ENCODE results near the gene ACOT9.

The ACOT9 gene

DNA sequence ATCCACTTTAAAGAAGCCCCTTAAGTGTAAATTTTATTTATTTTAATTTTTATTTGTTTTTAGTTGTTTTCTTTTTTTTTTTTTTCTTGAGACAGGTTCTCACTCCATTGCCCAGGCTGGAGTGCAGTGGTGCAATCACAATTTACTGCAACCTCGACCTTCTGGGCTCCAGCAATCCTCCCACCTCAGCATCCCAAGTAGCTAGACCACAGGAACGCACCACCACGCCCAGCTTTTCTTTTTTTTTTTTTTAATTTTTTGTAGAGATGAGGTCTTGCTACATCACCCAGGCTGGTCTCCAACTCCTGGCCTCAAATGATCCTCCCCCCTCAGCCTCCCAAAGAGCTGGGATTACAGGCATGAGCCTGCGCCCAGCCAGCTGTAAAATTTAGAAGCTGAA lies 45.9 kb upstream of the ACOT9 start:
- Histone ChIP-seq H3K9me3 (ENCODE audit: insufficient read depth, low read depth, low read length) (no peaks in the 10 kb centered on the region), H3K36me3 (ENCODE audit: insufficient read depth, low read length) (no peaks in the 10 kb centered on the region), H3F3A (ENCODE audit: low read depth) (no peaks in the 10 kb centered on the region), H3K4me3 (ENCODE audit: low read length, poor library complexity, severe bottlenecking) (no peak overlapping the region), H3K4me2 (ENCODE audit: low read depth, low read length, poor library complexity, severe bottlenecking) (no peak overlapping the region), H4K20me1 (ENCODE audit: insufficient read depth, low read length, poor library complexity, severe bottlenecking) (no peaks in the 10 kb centered on the region), H3K79me2 (ENCODE audit: insufficient read depth, low read length) (peaks cover 11% of the 10 kb centered on the region), H2AFZ (ENCODE audit: low read length) (no peak overlapping the region), H3K27me3 (ENCODE audit: insufficient read depth, low read length, poor library complexity, severe bottlenecking) (no peaks in the 10 kb centered on the region), H3K9ac (ENCODE audit: low read depth, low read length, poor library complexity, severe bottlenecking) (no peak overlapping the region), H3K9me2 (replicated peaks; ENCODE audit: low read depth, low read length) (no peaks in the 10 kb centered on the region), H3K4me1 (ENCODE audit: insufficient read depth, low read length, poor library complexity, severe bottlenecking) (peaks cover 7% of the 10 kb centered on the region)
- TF ChIP-seq EZH2phosphoT487 (IDR thresholded peaks at IDR 0.05; ENCODE audit: borderline replicate concordance) = no peak
- TF ChIP-seq, protein P1, sequence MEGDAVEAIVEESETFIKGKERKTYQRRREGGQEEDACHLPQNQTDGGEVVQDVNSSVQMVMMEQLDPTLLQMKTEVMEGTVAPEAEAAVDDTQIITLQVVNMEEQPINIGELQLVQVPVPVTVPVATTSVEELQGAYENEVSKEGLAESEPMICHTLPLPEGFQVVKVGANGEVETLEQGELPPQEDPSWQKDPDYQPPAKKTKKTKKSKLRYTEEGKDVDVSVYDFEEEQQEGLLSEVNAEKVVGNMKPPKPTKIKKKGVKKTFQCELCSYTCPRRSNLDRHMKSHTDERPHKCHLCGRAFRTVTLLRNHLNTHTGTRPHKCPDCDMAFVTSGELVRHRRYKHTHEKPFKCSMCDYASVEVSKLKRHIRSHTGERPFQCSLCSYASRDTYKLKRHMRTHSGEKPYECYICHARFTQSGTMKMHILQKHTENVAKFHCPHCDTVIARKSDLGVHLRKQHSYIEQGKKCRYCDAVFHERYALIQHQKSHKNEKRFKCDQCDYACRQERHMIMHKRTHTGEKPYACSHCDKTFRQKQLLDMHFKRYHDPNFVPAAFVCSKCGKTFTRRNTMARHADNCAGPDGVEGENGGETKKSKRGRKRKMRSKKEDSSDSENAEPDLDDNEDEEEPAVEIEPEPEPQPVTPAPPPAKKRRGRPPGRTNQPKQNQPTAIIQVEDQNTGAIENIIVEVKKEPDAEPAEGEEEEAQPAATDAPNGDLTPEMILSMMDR (conservative IDR thresholded peaks at IDR 0.05; ENCODE audit: low read length) = no peak

DNA sequence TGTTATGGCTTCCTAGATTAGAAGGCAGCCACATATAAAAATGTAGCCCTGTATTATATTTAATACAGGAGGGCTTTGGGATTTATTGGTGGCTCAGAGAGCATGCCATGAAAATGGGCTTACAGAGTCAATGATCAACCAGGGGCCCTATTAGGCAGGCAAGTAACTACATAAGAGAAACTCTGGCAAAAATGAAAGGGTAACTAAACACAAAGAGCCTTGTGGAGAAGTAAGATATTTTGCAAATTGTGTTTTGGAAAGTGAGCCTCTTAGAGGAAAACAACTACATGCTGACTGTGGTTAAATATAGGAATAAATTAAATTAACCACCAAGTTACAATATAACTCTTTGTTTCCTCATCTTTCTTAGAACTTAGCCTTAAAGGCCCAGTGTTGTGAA lies 45.4 kb upstream of the ACOT9 start:
- Histone ChIP-seq H3K4me1 (ENCODE audit: insufficient read depth, low read length, poor library complexity, severe bottlenecking) (peaks cover 7% of the 10 kb centered on the region), H3F3A (ENCODE audit: low read depth) (no peaks in the 10 kb centered on the region), H2AFZ (ENCODE audit: low read length) (no peak overlapping the region), H3K4me2 (ENCODE audit: low read depth, low read length, poor library complexity, severe bottlenecking) (no peak overlapping the region), H3K9me3 (ENCODE audit: insufficient read depth, low read depth, low read length) (no peaks in the 10 kb centered on the region), H4K20me1 (ENCODE audit: insufficient read depth, low read length, poor library complexity, severe bottlenecking) (no peaks in the 10 kb centered on the region), H3K9me2 (replicated peaks; ENCODE audit: low read depth, low read length) (no peaks in the 10 kb centered on the region), H3K9ac (ENCODE audit: low read depth, low read length, poor library complexity, severe bottlenecking) (no peak overlapping the region), H3K36me3 (ENCODE audit: insufficient read depth, low read length) (no peaks in the 10 kb centered on the region), H3K27me3 (ENCODE audit: insufficient read depth, low read length, poor library complexity, severe bottlenecking) (no peaks in the 10 kb centered on the region), H3K79me2 (ENCODE audit: insufficient read depth, low read length) (peaks cover 15% of the 10 kb centered on the region), H3K4me3 (ENCODE audit: low read length, poor library complexity, severe bottlenecking) (no peak overlapping the region)
- TF ChIP-seq EZH2phosphoT487 (IDR thresholded peaks at IDR 0.05; ENCODE audit: borderline replicate concordance) = no peak

DNA sequence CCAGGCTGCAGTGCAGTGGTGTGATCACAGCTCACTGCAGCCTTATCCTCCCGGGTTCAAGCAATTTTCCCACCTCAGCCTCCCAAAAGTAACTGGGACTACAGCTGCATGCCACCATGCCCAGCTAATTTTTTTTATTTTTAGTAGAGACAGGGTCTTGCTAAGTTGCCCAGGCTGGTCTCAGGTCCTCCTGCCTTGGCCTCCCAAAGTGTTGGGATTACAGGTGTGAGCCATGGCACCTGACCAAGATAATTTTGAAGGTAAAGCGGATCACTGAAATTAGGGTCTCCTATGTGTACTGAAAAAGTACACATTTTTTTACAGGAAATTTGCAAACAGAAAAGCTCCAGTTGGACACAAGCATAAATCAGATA lies 44.7 kb upstream of the ACOT9 start:
- Histone ChIP-seq H3K4me1 (ENCODE audit: insufficient read depth, low read length, poor library complexity, severe bottlenecking) (peaks cover 7% of the 10 kb centered on the region), H3K4me3 (ENCODE audit: low read length, poor library complexity, severe bottlenecking) (no peak overlapping the region), H4K20me1 (ENCODE audit: insufficient read depth, low read length, poor library complexity, severe bottlenecking) (no peaks in the 10 kb centered on the region), H3K9me3 (ENCODE audit: insufficient read depth, low read depth, low read length) (no peaks in the 10 kb centered on the region), H3F3A (ENCODE audit: low read depth) (no peaks in the 10 kb centered on the region), H3K27me3 (ENCODE audit: insufficient read depth, low read length, poor library complexity, severe bottlenecking) (no peaks in the 10 kb centered on the region), H3K36me3 (ENCODE audit: insufficient read depth, low read length) (no peaks in the 10 kb centered on the region), H3K9me2 (replicated peaks; ENCODE audit: low read depth, low read length) (no peaks in the 10 kb centered on the region), H3K4me2 (ENCODE audit: low read depth, low read length, poor library complexity, severe bottlenecking) (no peak overlapping the region), H2AFZ (ENCODE audit: low read length) (no peak overlapping the region), H3K79me2 (ENCODE audit: insufficient read depth, low read length) (peaks cover 16% of the 10 kb centered on the region), H3K9ac (ENCODE audit: low read depth, low read length, poor library complexity, severe bottlenecking) (no peak overlapping the region)
- TF ChIP-seq, protein P1 (conservative IDR thresholded peaks at IDR 0.05; ENCODE audit: low read length) = no peak
- TF ChIP-seq EZH2phosphoT487 (IDR thresholded peaks at IDR 0.05; ENCODE audit: borderline replicate concordance) = no peak

DNA sequence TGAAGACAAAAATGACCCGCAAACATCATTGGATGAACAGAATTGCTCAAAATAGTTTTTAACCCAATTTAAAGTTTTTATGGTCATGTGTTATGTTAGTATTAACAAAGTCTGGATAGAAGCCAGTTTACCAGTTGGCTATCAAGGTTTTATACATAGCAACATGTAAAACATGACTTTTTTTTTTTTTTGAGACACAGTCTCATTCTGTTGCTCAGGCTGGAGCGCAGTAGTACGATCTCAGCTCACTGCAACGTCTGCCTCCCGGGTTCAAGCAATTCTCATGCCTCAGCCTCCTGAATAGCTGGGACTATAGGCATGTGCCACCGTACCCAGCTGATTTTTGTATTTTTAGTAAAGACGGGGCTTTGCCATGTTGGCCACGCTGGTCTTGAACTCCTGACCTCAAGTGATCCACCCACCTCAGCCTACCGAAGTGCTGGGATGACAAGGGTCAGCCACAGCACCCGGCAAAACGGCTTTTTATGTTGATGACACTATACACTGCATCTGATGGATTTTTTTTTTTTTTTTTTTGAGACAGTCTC lies 43.3 kb upstream of the ACOT9 start:
- TF ChIP-seq, protein P1 (conservative IDR thresholded peaks at IDR 0.05; ENCODE audit: low read length) = no peak
- no peak for TF ChIP-seq EZH2phosphoT487 (IDR thresholded peaks at IDR 0.05; ENCODE audit: borderline replicate concordance)
- Histone ChIP-seq H3F3A (ENCODE audit: low read depth) (no peaks in the 10 kb centered on the region), H3K4me3 (ENCODE audit: low read length, poor library complexity, severe bottlenecking) (no peak overlapping the region), H2AFZ (ENCODE audit: low read length) (no peak overlapping the region), H3K4me1 (ENCODE audit: insufficient read depth, low read length, poor library complexity, severe bottlenecking) (peaks cover 7% of the 10 kb centered on the region), H3K9ac (ENCODE audit: low read depth, low read length, poor library complexity, severe bottlenecking) (no peak overlapping the region), H3K27me3 (ENCODE audit: insufficient read depth, low read length, poor library complexity, severe bottlenecking) (no peaks in the 10 kb centered on the region), H3K36me3 (ENCODE audit: insufficient read depth, low read length) (no peaks in the 10 kb centered on the region), H4K20me1 (ENCODE audit: insufficient read depth, low read length, poor library complexity, severe bottlenecking) (no peaks in the 10 kb centered on the region), H3K9me3 (ENCODE audit: insufficient read depth, low read depth, low read length) (no peaks in the 10 kb centered on the region), H3K4me2 (ENCODE audit: low read depth, low read length, poor library complexity, severe bottlenecking) (no peak overlapping the region), H3K9me2 (replicated peaks; ENCODE audit: low read depth, low read length) (no peaks in the 10 kb centered on the region), H3K79me2 (ENCODE audit: insufficient read depth, low read length) (peaks cover 16% of the 10 kb centered on the region)

Measured in Loucy (cell line).